ENCODE data around the gene DMXL2. TPM values are rescaled to one million over a fixed set of nuclear protein-coding genes. Genes with fewer than 3 reads are reported as not detected.
A peak's percentile ranks its signal among the peaks of the same experiment; 100 is the strongest.

Gene DMXL2
- total and polyA plus RNA-seq, 9 of the 15 experiments (the other 6 are each of a cell fraction or from before 2014, with no cell fraction given): 9.3 to 57.7 (median 30.7) TPM

- TF ChIP-seq NR2C1 (IDR thresholded peaks at IDR 0.05) (no peak), NR2C1 (tag; IDR thresholded peaks at IDR 0.05) (peak; percentile 31; the same call in 1 of the 2 replicates), HDGF (IDR thresholded peaks at IDR 0.05) (no peak), NFE2 (IDR thresholded peaks at IDR 0.05; ENCODE audit: low read depth) (peak; percentile 53; the same call in 1 of the 2 replicates), POLR2AphosphoS2 (IDR thresholded peaks at IDR 0.05; ENCODE audit: low read length) (no peak), TCF3 (CRISPR knock-in tag; IDR thresholded peaks at IDR 0.05) (peak; percentile 71), FOSL1 (tag; conservative IDR thresholded peaks at IDR 0.05) (peak; percentile 96), LCOR (CRISPR knock-in tag; IDR thresholded peaks at IDR 0.05) (peak; percentile 30; the same call in 1 of the 2 replicates), EP300 (IDR thresholded peaks at IDR 0.05; ENCODE audit: low read length) (0 out of 2 replicates have a peak, but pooled peaks have one; percentile 46), RFX5 (IDR thresholded peaks at IDR 0.05; ENCODE audit: low read depth, low read length) (no peak), ZNF655 (CRISPR knock-in tag; IDR thresholded peaks at IDR 0.05) (no peak), KAT7 (CRISPR knock-in tag; IDR thresholded peaks at IDR 0.05; ENCODE audit: borderline replicate concordance) (no peak), HMBOX1 (IDR thresholded peaks at IDR 0.05) (peak; percentile 61; the same call in 1 of the 2 replicates), JUN (IDR thresholded peaks at IDR 0.05; ENCODE audit: borderline replicate concordance, low read depth, low read length) (peak; percentile 91), JUN (CRISPR knock-in tag; IDR thresholded peaks at IDR 0.05; ENCODE audit: borderline replicate concordance) (no peak), CTBP1 (IDR thresholded peaks at IDR 0.05; ENCODE audit: borderline replicate concordance) (peak; percentile 91), SMARCA4 (IDR thresholded peaks at IDR 0.05) (peak; percentile 86), GATAD2A (IDR thresholded peaks at IDR 0.05) (0 out of 2 replicates have a peak, but pooled peaks have one; percentile 41)
Measured at GRCh38 chr15:51600114-51600513, 22.5 kb downstream of the DMXL2 start (continued).
